Fibroblast of skin of right biceps (primary cell): ENCODE measurements around the gene RC3H2.
"Not testable (repeated sequence)": the region's sequence is repeated elsewhere in the genome, so short reads cannot be mapped to it uniquely, and the experiment has no call there.

Source experiments
- DNase-seq: peaks from one replicate; pipeline ENCODE4 v3.0.0-alpha.2; 2013

The RC3H2 gene

GRCh38 chr9:122912964-122913673 is 8.0 kb upstream of the RC3H2 start, which contains the start of gene ZBTB6:
ZBTB6 (minus strand) TSS chr9:122913323; CDS start chr9:122912072, 1,251 bp downstream.
- peak; percentile 88 for DNase-seq

GRCh38 chr9:122912671-122912963 is 7.5 kb upstream of the RC3H2 start:
- no peak for DNase-seq

GRCh38 chr9:122906122-122906521 is 963 bp upstream of the RC3H2 start:
- not testable (repeated sequence) for DNase-seq

- peak; percentile 12 for DNase-seq
These were observed 715 bp downstream of the RC3H2 start for GRCh38 chr9:122904466-122904822.

- no peak for DNase-seq
These were observed 4.4 kb downstream of the RC3H2 start for GRCh38 chr9:122900791-122901190.

GRCh38 chr9:122897969-122898368 is 7.2 kb downstream of the RC3H2 start:
- DNase-seq, result peak; percentile 2

GRCh38 chr9:122888480-122888879 is 16.7 kb downstream of the RC3H2 start:
- DNase-seq, result no peak

GRCh38 chr9:122883125-122883524 is 22.0 kb downstream of the RC3H2 start:
- DNase-seq, result no peak

- DNase-seq, result no peak
These were observed 25.7 kb downstream of the RC3H2 start for GRCh38 chr9:122879443-122879842.

GRCh38 chr9:122875523-122875922 is 29.6 kb downstream of the RC3H2 start:
- DNase-seq, result no peak

- DNase-seq, result not testable (repeated sequence)
These were observed 37.9 kb downstream of the RC3H2 start for GRCh38 chr9:122867276-122867675.

- no peak for DNase-seq
These were observed 39.1 kb downstream of the RC3H2 start for GRCh38 chr9:122866079-122866478.

- no peak for DNase-seq
These were observed 39.9 kb downstream of the RC3H2 start for GRCh38 chr9:122865300-122865699.

- no peak for DNase-seq
These were observed 41.8 kb downstream of the RC3H2 start for GRCh38 chr9:122863407-122863806.

- DNase-seq, result no peak
These were observed 44.6 kb downstream of the RC3H2 start for GRCh38 chr9:122860319-122861142.

GRCh38 chr9:122857815-122858214 is 47.3 kb downstream of the RC3H2 start:
- DNase-seq, result no peak

GRCh38 chr9:122852085-122852786 is 52.9 kb downstream of the RC3H2 start:
- DNase-seq, result not testable (repeated sequence)

GRCh38 chr9:122848256-122848943 is 56.8 kb downstream of the RC3H2 start:
- no peak for DNase-seq

GRCh38 chr9:122846371-122846940 is 58.7 kb downstream of the RC3H2 start:
- no peak for DNase-seq

GRCh38 chr9:122845116-122845515 is 60.0 kb downstream of the RC3H2 start:
- no peak for DNase-seq

- DNase-seq, result no peak
These were observed 61.0 kb downstream of the RC3H2 start for GRCh38 chr9:122844137-122844536.

GRCh38 chr9:122841501-122841900 is 63.7 kb downstream of the RC3H2 start:
- DNase-seq, result no peak

- DNase-seq, result not testable (repeated sequence)
These were observed 66.7 kb downstream of the RC3H2 start for GRCh38 chr9:122838441-122838840.
